Fibroblast of mammary gland (primary cell): ENCODE data around the gene CAMKK1.

Experiments used
- DNase-seq: peaks from one replicate; pipeline ENCODE4 v3.0.0-alpha.2; 2010; ENCODE audit warnings: low read depth
- H3K4me3 ChIP-seq: 2 replicates; pipeline ENCODE4 v1.5.1; 2011; ENCODE audit warnings: low read depth, mild to moderate bottlenecking, low read length, moderate library complexity; ENCODE audit not compliant: control insufficient read depth
- TF ChIP-seq, protein P1 (sequence below): conservative IDR thresholded peaks from 2 replicates; pipeline ENCODE4 v1.5.1; 2011; ENCODE audit warnings: low read depth, low read length, inconsistent platforms; ENCODE audit not compliant: control insufficient read depth, insufficient read depth

CAMKK1 gene

DNA sequence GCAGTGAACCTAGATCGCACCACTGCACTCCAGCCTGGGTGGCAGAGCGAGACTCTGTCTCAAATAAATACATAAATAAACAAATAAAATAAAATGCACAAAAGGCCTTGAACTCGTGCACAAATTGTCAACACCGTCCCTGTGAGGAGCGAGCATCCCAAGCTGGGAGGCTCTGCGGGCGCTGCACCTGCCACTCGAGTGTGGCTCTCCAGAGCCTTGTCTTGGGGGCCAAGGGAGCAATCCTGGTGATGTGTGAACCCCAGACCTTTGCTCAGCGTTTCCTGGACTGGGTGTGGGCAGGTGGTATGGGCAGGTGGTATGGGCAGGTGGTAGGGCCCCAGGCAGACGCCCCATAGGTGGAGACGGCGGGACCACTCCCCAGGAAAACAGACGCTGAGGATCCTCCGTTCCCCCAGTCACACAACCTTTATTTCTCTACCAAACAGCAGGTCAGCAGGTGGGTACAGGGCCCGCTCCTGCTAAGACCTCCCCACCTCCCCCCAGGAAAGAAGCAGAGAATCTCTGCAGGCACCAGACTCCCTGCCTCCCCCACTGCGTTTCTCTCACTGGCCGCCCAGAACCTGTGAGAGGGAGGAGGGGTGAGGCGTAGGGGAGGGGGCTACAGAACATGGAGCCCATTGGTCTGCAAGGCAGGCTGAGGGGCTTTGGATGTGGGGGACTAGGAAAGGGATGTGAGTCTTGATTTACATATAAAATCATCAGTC, 30.8 kb upstream of the CAMKK1 start:
- TF ChIP-seq, protein P1, sequence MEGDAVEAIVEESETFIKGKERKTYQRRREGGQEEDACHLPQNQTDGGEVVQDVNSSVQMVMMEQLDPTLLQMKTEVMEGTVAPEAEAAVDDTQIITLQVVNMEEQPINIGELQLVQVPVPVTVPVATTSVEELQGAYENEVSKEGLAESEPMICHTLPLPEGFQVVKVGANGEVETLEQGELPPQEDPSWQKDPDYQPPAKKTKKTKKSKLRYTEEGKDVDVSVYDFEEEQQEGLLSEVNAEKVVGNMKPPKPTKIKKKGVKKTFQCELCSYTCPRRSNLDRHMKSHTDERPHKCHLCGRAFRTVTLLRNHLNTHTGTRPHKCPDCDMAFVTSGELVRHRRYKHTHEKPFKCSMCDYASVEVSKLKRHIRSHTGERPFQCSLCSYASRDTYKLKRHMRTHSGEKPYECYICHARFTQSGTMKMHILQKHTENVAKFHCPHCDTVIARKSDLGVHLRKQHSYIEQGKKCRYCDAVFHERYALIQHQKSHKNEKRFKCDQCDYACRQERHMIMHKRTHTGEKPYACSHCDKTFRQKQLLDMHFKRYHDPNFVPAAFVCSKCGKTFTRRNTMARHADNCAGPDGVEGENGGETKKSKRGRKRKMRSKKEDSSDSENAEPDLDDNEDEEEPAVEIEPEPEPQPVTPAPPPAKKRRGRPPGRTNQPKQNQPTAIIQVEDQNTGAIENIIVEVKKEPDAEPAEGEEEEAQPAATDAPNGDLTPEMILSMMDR, result no peak
- no peak for DNase-seq
- no peak overlapping the region for H3K4me3 ChIP-seq

DNA sequence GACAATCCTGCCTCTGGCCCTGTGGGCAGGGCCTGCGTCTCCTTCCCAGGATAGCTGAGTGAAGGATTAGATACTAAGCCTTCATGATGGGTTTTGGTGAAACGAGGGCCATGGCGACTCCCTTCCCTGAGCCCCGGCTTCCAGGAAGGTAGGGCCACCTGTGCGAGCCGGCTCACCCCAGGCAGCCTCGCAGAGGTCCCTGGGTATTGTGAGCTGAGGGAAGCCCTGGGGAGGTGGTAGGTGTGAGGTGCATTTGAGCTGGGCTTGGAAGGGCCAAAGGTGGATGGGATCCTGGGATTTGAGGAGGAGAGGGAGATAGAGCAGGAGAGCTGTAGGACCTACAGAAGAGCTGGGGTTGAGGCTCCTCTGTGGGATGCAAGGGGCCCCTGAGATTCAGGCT, 29.9 kb upstream of the CAMKK1 start:
- TF ChIP-seq, protein P1, result no peak
- no peak for DNase-seq

DNA sequence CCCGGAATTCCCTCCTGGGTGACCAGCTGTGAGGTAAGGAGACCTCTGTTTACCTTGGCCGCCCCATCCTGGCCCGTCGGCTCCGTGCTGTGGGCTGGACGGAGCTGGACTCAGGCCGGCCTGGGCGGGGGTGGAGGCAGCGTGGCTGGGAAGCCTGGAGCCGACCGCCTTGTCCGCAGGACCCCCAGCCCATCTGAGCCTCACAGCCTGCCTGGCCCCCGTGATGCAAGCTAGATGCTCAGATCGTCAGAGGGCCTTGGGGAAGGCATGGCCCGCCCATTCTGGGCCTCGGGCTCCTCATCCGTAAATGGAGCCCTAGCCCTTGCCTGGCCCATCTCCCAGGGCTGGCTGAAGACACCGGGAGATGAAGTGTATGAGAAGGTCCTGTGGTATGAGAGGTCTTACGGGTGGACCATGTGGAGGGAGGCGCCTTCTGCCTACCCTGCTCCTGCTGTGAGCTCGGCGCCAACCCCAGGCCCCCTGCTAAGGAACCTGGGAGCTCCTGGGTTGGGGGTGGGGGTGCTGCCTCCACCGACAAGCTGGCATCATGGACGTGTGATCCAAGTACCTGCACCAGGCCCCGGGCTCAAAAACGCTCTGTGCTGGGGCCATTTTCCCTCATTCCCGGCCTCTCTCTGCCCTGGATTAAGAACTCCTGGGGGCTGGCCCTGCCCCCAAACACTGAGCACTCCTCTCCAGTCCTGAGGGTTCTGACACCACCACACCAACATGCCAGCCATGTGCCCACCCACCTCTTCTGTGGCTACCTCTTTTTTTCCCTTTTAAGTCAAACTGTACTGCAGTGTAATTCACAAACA, 28.9 kb upstream of the CAMKK1 start:
- H3K4me3 ChIP-seq, result no peak overlapping the region
- TF ChIP-seq, protein P1, result no peak
- DNase-seq, result no peak

More for the DNA sequence above, 29.9 kb upstream of the CAMKK1 start:
- H3K4me3 ChIP-seq, result no peak overlapping the region

DNA sequence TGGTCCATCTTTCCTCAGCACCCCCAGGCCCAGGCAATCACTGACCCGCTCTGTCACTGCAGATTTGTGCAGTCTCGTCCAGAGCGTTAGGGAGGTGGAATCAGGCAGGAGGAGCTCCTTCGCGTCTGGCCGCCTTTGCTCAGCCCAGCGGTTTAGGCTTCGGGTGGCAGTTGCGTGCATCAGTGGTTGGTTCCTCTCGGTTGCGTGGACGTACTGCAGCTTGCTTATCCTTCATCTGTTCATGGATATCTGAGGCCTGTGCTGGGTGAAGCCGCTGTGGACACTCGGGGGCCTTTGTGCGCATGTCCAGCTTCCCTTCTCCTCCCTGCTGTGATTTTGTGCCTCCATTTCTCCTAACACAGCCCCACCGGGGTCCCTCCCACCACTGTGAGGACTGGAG, 28.2 kb upstream of the CAMKK1 start:
- TF ChIP-seq, protein P1, result no peak
- no peak for DNase-seq
- no peak overlapping the region for H3K4me3 ChIP-seq

DNA sequence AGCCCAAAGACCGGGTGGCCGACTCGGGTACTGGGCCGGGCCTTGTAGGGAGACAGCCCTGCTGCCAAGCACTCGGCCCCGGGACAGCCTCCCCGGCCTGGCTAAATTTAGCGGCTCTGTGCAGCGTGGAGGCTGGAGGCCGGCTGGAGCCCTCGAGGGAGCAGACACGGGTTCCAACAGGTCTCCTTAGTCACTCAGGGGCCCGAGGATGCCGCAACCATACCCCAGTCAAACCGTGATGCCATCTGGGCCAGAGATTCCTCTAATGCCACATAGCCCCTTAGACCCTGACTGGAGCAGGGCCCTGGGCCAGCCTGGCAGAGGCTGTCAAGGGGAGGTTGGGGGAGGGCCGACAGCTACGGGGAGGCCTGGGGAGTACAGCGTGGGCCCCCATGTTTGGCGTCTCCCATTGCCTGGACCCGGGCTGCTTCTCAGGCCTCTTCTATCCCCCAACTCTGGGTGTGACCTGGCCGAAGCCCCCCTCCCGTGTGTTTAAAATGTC, 26.3 kb upstream of the CAMKK1 start:
- DNase-seq, result no peak
- no peak overlapping the region for H3K4me3 ChIP-seq
- TF ChIP-seq, protein P1, result no peak

DNA sequence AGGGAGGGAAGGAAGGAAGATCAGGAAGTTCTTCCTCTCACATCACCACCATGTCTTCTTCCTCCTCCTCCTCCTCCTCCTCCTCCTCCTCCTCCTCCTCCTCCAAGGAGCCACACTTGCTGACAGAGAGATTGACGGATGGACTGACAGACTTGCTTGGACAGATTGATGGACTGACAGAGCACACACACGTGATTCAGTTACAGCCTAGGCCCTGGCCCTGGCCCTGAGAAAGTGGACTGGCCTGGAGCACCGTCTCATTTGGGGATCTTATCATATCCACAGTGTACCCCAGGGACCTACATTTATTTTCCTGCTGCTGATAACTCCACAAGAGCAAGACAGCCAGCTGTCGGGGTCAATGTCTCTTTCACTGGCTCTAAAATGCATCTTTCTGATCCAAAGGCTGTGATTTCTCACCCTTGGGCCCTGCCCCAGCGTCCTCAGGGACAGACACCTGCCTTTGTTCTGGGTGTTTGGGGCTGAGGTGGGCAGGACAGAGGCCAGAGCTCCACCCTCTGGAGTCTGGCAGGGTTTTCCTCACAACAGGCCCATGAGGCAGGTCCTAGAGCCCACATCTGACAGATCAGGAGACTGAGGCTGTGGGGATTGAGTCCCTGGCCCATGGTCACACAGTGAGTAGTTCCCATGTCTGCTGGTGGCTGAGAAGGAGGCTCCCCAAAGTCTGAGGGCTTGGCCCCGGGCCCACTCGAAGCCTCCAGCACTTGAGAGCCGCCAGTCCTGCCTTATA, 25.7 kb upstream of the CAMKK1 start:
- TF ChIP-seq, protein P1, result no peak
- DNase-seq, result no peak

More for the DNA sequence above, 25.7 kb upstream of the CAMKK1 start:
- no peak overlapping the region for H3K4me3 ChIP-seq
